Dermis microvascular lymphatic vessel endothelial cell (primary cell): Measurements from ENCODE around the gene CEP63. TPM values are rescaled to one million over a fixed set of nuclear protein-coding genes. Genes with fewer than 3 reads are reported as not detected.

ENCODE experiments used
- DNase-seq, 2 donors: peaks; one replicate each; pipeline versions ENCODE4 v3.0.0 to v3.0.0-alpha.2; 2010; ENCODE audit warnings: low read depth in 2 of 2
- total RNA-seq: library from RNA; depleted of rRNA; stranded (reverse); fragments of >200 nt; gene quantifications from 2 replicates; pipeline ENCODE4 v1.2.1, GENCODE V29; 2014

Gene CEP63
- total RNA-seq, 1 donor from 2014 or later, result 12.2 TPM

DNA sequence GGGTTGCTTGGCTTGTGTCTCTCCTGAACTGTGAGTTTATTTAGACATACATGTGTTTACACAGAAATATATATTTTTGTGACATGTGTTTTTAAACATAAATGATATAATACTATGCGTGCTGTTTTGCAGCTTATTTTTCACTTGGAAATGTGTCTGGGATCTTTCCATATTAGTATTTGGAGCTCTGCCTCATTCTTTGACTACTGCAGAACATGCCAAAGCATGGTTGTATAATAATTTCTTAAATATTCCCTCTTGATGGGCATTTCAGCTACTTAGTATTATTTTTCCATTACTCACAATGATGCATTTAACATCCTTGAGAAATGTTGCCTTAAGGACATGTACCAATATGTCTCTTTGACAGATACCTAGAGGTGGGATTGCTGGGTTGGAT is 19.5 kb upstream of the CEP63 start:
- DNase-seq, result no peak

DNA sequence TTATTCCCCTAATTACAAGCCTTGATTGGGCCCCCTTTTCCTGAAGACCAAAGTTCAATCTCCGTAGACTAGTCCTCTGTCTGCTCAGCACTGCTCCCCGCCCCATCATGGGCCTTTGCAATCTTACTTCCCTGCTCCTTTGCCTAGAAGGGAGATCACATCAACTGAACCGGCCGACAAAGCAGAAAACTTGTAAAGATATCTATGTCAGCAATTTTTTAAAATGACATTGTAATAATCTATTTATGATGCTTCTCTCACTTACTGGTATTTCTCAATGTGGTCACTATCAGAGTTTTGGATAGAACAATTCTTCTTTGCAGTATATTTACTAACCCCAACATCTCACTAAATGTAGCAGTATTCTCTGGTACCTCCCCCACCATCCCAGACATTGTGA is 17.3 kb upstream of the CEP63 start:
- no peak for DNase-seq

DNA sequence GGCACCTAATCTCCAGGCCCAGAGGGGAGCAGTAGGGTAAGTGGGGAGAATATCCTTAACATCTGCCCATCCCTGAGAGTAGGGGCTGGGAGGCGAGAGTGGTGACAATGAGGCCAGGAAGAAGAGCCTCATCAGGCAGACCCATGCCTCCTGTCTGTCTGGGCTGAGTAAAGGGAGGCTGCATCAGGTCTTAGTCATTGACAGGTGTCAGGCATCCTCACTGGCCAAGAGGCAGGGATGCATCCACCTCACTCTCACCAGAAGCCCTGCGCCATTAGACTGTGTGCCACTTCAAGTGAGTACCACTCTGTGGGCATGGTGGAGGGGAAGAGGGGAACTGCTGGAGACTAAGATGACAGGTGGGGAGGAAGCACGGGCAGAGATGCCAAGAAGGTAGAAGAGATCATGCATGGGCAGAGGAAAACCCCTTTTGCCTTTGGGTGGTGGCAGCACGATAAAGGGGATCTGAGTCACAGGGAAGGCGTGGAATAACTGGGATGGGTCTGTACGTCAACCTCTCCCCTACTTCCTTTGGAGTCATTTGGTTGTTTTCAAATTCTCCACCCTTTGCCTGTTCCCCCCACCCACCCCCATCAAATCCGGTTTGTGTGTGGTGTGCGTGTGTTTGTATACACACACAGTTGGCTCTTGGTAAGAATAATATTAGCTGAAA is 14.2 kb upstream of the CEP63 start:
- peak in 1 of 2 donors; percentile 75 for DNase-seq

DNA sequence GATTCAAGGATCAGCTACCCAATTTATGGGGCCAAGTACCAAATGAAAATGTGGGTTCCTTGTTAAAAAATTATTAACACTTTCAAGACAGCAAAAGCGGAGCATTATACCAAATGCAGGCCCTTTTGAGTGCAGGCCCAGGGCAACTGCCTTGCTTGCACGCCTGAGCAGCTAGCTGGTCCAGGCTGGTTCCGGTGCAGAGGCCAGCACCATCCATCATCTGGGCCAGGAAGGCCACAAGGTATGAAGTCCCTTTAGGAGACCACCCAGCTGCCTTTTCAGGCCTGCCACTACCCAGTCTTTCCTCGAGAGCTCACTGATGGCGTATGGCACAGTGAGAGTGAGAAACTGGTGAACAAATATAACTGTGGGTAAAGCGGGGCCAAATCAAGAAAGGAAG is 13.0 kb upstream of the CEP63 start:
- DNase-seq, result no peak

GRCh38 chr3:134473868-134474546 is 11.8 kb upstream of the CEP63 start:
- DNase-seq, result peak; percentile 52 to 80

GRCh38 chr3:134474956-134475355 is 10.9 kb upstream of the CEP63 start:
- DNase-seq, result no peak

DNA sequence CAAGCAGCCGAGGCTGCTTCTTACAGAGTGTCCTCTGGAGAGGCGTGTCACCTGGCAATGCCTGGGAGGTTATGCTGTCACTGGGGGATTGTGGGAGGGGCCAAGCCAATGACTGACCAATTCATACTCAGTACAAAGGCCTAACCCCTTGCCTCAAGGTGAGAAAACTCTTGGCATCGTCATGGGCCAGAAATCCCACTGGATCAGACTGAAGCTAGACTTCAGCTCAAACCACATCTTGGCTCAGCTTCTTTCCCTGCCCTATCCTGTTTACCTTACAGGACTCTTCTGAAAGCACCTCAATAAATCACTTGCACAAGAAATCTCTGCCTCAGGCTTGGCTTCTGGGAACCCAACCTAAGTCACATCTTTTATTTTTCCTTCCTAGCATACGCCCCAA is 9.6 kb upstream of the CEP63 start:
- DNase-seq, result no peak

- DNase-seq, result no peak
Observed at GRCh38 chr3:134477002-134477401, 8.9 kb upstream of the CEP63 start.

GRCh38 chr3:134477938-134478337 is 7.9 kb upstream of the CEP63 start:
- DNase-seq, result no peak

DNA sequence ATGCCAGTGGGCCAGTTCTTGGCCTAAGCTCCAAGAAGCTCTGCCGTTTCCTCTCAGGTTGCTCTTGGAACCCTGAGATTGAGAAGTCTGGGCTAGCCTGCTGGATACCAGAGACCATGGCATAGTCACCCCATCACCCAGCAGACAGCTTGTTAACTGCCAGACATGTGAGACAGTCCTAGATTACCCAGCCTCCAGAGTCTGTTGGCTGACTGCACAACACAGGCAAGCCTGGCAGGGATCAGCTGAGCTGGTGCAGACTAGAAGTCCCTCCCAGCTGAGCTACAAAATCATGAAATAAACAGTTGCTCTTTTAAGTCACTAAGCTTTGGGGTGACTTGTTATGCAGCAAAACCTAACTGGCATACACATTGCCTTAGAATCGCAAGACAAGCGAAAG is 5.3 kb upstream of the CEP63 start:
- DNase-seq, result no peak

- no peak for DNase-seq
Observed at GRCh38 chr3:134481166-134481565, 4.7 kb upstream of the CEP63 start.

DNA sequence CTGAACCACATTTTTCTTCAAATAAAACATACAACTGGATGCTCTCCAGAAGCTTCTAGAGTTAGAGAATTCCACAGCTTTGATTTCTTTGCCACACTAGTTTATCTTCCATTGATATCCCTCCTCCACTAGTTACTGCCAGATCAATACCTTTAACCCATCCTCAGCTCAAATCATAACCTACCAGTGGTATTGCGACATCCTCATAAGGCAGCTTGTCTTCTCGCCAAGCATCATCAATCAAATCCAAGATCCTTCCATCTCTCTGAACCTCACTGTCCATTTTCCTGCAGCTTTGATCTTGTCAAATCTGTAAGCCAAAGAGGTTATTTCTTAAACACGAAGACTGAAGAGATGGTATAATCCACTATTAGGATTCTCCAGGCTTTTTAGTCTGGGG is 3.2 kb upstream of the CEP63 start:
- no peak for DNase-seq

GRCh38 chr3:134483195-134483900 is 2.5 kb upstream of the CEP63 start:
- peak in 1 of 2 donors; percentile 87 for DNase-seq

- peak; percentile 27 to 49 for DNase-seq
Observed at GRCh38 chr3:134485075-134485717, 661 bp upstream of the CEP63 start.

GRCh38 chr3:134486577-134487041 is 752 bp downstream of the CEP63 start:
- DNase-seq, result peak in 1 of 2 donors; percentile 43

DNA sequence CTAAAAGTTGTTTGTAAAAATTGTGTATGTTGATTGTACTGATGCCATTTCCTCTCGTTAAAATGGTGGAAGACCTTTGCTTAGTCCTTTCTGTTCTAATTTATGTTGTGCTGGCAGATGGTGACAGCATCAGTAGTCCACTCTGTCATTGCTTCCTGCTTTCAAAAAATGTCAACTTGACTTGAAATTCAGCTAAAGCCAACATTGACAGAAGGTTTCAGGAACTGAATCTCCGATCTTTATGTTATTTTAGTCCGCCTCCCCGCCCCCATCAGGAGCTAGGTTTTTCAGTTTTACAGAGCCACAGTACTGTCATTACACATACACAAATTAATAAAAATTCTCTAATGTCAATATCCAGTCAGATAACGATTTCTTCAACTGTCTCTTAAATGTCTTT is 1.5 kb downstream of the CEP63 start:
- peak; percentile 27 to 48 for DNase-seq

- no peak for DNase-seq
Observed at GRCh38 chr3:134494495-134494894, 8.6 kb downstream of the CEP63 start.

GRCh38 chr3:134495980-134496379 is 10.1 kb downstream of the CEP63 start:
- no peak for DNase-seq

GRCh38 chr3:134496471-134497071 is 10.7 kb downstream of the CEP63 start:
- DNase-seq, result no peak

DNA sequence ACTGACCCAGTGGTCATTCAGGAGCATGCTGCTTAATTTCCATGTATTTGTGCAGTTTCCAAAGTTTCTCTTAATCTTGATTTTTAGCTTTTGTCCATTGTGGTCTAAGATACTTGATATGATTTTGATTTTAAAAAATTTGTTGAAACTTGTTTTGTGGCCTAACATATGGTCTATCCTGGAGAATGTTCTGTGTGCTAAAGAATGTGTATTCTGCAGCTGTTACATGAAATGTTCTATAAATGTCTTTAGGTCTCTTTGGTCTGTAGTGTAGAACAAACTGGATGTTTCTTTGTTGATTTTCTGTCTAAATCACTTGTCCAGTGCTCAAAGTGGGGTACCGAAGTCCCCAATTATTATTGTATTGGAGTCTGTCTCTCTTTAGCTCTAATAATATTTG is 17.4 kb downstream of the CEP63 start:
- DNase-seq, result no peak

DNA sequence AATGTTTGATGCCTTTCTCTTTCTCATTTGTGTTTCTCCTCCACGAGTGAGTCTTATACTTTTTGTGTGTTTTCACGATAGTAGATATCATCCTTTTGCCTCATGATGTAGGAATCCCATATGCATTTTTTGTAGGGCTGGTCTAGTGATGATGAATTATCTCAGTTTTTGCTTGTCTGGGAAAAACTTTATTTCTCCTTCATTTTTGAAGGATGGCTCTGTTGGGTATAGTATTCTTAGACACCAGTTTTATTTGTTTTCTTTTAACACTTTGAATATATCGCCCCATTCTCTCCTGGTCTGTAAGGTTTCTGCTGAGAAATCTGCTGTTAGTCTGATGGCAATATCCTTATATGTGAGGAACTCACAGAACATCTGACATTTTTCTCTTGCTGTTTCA is 18.3 kb downstream of the CEP63 start:
- no peak for DNase-seq

DNA sequence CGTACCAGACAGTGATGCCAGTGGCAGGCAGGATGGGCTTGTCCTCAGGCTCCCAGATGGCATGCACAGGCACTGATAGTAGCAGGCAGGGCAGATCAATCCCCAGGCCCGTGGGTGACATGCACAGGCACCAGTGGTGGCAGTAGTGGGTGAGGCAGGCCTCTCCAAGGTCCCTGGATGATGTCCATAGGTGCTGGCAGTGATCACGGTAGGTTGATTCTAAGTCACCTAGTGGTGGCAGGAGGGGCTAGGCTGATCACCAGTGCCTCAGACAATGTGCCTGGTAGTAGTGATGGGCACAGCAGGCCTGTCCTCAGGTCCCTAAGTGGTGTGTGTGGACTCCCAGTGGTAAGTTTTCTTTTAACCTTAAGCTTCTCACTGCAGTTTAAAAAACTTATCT is 19.6 kb downstream of the CEP63 start:
- DNase-seq, result no peak
